ENCODE results near the gene BAIAP2L1.
"Not testable (repeated sequence)": the region's sequence is repeated elsewhere in the genome, so short reads cannot be mapped to it uniquely, and the experiment has no call there.

BAIAP2L1 gene

DNA sequence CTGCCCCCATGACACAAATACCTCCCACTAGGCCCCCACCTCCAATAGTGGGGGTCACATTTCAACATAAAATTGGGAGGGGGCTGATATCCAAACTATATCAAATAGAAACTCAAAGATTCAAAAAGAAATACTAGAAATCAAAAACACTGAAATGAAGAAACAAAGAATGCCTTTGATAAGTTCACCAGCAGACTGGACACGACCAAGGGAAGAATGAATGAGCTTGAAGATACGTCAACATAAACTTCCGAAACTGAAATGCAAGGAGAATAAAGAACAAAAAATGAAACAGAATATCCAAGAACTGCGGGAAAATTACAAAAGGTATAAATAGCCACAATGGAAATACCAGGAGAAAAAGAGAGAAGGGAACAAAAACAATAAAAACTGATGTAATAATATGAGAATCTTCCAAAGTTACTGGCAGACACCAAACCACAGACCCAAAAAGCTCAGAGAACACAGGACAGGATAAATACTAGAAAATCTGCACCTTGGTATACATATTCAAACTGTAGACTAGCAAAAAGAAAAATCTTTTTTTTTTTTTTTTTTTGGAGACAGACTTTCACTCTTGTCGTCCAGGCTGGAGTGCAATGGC, 69.9 kb downstream of the BAIAP2L1 start:
- no peak for TF ChIP-seq ZNF274 (IDR thresholded peaks at IDR 0.05; ENCODE audit: low read depth, low read length)
- no peak overlapping the region for H3K4me3 ChIP-seq (ENCODE audit: low read length)

DNA sequence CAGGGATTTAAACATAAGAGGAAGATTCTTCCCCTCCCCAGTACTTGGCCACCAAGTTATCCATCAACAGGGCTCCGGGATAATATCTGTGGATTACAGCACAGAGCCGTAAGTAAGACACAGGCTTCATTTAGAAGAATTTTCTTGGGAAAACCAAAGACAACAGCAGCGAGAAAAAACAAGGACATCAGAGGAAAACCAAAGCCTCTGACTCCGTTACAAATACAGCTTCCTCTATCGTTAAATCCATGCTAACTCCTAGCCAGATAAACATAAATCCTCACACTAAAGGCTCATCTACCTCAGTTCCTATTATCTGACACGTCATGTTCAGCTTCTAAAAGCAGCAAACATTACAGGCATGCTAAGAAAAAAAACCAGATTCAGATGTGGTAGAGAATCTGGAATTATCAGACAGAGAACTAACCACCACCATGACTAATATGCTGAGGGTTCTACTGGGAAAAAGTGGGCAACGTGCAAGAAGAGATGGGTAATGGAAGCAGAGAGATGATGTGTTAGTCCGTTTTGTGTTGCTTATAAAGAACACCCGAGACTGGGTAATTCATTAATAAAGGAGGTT, 71.0 kb downstream of the BAIAP2L1 start:
- no peak for TF ChIP-seq ZNF274 (IDR thresholded peaks at IDR 0.05; ENCODE audit: low read depth, low read length)
- no peak overlapping the region for H3K4me3 ChIP-seq (ENCODE audit: low read length)

DNA sequence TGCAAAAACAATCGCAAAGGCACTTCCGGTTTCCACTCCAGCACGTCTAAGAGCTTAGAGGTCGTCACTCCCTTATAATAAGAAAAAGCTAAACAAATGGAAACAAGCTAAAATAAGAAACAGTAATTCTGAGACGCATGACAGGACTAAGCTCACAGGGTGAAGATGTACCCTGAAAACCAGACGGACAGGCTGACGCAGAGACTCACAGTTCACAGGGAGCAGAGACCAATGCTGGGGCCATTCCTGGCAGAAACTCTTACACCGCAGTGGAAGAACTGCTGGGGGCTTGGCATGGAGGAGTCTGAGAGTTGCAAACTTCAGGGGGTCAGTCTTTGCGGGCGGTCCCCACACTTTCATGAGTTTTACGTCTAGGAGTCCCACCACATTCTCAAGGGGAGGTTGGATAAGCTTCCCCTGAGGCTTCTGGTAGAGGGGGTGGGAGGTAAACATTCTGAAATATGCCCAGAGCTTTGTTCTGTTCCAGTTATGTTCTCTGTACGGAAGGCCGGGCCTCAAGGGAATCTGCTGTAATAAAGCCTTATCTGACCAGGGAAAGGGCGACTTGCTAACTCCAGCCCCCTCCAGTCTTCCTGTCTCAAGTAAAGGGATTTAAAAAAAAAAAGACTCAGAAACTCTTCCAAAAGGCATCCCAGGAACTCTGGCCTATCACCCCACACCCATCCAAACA, 71.6 kb downstream of the BAIAP2L1 start:
- H3K4me3 ChIP-seq (ENCODE audit: low read length): no peak overlapping the region
- no peak for TF ChIP-seq ZNF274 (IDR thresholded peaks at IDR 0.05; ENCODE audit: low read depth, low read length)

DNA sequence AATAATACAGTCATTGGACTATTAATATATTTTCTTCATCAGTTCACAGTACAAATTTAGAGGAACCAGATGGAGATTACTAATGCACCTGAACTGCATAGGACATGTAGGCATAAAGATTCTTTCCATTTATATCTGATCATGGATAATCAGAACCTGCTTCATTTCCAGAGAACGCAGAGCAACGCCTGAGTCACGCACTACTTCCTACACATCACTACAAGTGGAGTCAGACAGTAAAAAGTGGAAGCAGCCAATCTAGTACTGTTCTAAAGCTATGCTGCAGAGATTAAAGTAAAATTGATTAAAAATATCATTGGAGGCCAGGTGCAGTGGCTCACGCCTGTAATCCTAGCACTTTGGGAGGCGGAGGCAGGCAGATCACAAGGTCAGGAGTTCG, 76.1 kb downstream of the BAIAP2L1 start:
- TF ChIP-seq ZNF274 (IDR thresholded peaks at IDR 0.05; ENCODE audit: low read depth, low read length): no peak
- H3K4me3 ChIP-seq (ENCODE audit: low read length): no peak overlapping the region

DNA sequence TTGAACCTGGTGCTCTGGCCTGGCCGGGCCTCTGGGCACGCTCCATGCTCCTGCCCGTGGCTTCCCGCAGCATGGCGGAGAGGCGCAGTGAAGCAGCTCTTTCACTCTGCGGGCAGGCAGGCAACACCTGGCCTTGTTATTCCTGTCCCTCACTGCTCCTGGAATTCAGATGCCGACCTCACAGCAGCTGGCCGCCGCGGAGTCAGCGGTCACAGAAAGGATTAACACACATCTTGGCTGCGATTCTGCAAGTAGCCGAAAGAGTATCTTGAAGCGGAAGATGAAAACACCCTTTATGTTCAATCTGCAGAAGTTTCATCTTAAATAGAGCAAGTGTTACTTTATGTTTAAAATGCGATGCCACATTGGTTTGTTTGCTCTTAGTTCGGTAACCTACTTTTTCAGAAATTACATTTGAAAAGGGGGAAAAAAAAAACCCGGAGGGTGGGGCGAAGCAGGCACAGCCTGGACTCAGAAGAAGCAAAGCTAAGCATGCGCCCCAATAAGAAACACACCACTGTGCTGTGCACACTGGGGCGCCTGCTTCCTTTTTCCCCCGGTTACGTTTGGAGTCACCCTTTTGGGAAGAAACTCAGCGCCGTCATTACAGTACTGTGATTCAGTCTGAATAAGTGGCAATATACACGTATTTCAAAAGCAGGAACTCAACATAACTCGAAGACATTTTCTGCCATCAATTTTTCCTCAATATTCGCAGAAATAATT, 77.1 kb downstream of the BAIAP2L1 start:
- no peak for TF ChIP-seq ZNF274 (IDR thresholded peaks at IDR 0.05; ENCODE audit: low read depth, low read length)
- no peak overlapping the region for H3K4me3 ChIP-seq (ENCODE audit: low read length)

DNA sequence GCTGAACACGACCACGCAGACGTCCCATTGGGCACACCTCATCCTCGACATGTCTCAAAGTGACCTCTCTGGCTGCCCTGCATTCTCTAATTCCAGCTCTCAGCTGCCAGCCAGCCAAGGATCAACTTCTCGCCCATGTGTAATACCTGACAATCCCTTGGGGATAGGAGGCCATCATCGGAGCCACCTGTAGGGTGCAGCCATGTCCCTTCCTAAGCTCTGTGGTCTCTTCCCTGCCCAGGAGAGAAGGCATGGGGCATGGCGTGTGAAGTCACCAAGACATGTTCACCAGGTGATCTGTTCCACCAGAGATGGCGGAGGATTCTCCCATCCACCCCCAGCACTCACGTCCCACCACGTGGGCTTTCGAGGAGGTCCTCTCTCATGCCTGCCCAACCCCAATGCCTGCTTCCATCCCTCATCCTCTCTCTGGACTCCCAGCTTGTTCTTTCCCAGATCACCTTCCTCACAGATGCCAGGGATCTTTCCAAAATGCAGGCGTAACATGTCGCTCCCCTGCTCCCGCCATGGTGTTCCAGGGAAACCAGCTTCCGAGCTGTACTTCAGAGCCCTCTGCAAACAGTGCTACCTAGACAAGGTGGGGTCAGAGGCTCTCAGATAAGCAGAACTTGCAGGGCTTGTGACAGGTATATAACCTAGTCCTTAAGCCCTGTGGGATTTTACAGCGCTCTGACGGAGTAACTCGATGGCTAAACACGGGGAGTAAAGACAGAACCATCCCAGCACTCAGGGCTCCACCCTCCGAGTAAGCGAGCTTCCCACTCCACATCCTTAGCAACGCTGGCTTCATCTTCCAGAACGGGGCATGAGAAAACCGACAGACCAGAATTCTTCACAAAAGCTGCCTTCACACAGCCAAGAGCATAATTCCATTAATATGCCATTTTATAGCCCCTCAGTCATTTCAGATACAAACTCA, 78.3 kb downstream of the BAIAP2L1 start:
- no peak overlapping the region for H3K4me3 ChIP-seq (ENCODE audit: low read length)
- TF ChIP-seq ZNF274 (IDR thresholded peaks at IDR 0.05; ENCODE audit: low read depth, low read length): no peak

DNA sequence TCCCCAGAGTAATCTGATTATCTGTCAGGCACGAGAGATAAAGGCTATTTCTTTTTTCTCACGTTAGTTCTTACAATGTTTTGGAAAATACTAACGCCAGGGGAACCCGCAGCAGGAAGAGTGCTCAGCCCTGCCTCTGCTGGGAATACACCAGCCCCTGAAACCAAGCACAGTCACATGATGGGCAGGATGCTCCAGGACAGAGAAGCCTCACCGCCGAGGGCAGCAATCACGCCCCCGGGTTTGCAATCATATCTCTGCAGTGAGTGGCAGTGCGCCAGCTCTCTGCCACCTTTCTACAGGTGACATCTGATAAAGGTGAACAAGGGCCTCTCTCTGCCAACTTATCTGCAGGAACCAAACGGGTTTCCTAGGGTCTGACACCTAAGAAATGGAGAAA, 79.6 kb downstream of the BAIAP2L1 start:
- TF ChIP-seq ZNF274 (IDR thresholded peaks at IDR 0.05; ENCODE audit: low read depth, low read length): no peak
- H3K4me3 ChIP-seq (ENCODE audit: low read length): no peak overlapping the region

DNA sequence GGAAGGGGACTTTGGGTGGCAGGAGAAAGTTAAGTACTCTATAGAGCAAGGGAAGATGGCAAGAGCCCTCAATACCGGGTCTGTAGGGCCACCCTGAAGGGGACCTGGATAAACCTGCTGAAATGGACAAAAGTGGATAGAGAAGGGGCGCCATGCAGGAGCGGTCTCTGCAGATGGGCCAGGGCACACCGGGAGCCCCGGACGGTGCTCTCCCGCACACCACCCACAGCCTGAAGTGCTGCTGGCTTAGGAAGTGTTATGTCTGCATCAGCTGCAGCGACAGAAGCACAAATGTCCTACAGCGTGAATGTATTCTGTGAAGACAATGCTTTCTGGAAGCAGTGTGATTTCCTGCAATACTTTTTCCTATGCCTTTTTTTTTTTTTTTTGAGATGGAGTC, 81.7 kb downstream of the BAIAP2L1 start:
- no peak for TF ChIP-seq ZNF274 (IDR thresholded peaks at IDR 0.05; ENCODE audit: low read depth, low read length)
- H3K4me3 ChIP-seq (ENCODE audit: low read length): no peak overlapping the region

DNA sequence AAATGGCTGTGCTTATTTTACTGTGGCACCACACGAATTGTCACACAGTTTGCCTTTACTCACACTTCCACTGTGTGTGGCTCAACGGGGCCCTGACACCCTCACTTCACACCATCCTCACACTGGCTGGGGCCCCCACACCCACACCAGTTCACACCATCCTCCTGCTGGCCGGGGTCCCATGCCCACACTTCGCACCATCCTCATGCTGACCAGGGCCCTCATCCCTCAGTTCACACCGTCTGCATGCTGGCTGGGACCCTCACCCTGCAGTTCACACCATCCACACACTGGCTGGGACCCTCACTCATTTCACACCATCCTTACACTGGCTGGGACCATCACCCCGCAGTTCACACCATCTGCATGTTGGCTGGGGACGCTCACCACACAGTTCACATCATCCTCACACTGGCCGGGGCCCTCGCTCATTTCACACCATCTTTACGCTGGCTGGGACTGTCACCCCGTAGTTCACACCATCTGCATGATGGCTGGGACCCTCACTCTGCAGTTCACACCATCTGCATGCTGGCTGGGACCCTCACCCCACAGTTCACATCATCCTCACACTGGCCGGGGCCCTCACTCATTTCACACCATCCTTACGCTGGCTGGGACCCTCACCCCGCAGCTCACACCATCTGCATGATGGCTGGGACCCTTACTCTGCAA, 83.4 kb downstream of the BAIAP2L1 start:
- TF ChIP-seq ZNF274 (IDR thresholded peaks at IDR 0.05; ENCODE audit: low read depth, low read length): no peak
- H3K4me3 ChIP-seq (ENCODE audit: low read length): no peak overlapping the region

DNA sequence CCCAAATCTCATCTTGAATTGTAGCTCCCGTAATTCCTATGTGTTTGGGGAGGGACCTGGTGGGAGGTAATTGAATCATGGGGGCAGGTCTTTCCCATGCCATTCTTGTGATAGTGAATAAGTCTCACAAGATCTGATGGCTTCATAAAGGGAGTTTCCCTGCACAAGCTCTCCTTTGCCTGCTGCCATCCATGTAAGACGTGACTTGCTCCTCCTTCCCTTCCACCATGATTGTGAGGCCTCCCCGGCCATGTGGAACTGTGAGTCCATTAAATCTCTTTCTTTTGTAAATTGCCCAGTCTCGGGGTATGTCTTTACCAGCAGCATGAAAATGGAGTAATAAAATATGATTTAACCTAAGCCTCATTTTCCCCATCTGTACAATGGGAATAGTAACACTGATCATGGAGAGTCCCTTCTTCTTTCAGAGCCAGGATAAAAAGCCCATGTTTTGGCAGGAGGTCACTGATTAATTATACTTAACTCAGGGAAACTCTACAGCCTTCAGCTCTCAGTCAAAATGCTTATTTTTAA, 84.8 kb downstream of the BAIAP2L1 start:
- not testable (repeated sequence) for H3K4me3 ChIP-seq (ENCODE audit: low read length)

DNA sequence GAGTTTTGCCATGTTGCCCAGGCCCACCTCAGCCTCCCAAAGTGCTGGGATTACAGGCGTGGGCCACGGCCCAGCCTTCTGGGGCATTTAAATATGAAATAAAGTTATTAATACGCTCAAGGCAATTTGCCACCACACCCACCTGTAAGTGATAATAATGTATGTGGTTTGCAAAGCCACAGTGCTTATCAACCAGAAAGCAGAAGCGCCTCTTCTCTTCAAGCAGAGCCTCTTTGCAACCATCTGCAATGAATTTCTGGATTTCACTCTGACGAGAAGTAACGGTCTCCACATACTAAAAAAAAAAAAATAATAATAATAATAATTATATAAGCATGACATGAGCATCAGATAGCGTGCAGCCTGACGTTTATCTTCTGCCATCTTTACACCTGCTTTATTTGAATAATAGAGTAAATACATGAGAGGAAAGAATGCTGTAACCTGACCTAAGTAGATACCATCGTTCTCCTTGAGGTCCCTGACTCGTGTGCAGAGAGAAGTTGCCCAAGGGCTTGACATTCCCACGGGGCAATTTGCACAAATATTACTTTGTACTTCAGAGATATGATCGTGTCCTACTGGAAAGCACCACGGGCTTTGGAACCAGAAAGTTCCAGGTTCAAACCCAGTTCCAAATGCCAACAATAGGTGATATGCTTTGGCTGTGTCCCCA, 85.4 kb downstream of the BAIAP2L1 start:
- TF ChIP-seq ZNF274 (IDR thresholded peaks at IDR 0.05; ENCODE audit: low read depth, low read length): no peak
- no peak overlapping the region for H3K4me3 ChIP-seq (ENCODE audit: low read length)

DNA sequence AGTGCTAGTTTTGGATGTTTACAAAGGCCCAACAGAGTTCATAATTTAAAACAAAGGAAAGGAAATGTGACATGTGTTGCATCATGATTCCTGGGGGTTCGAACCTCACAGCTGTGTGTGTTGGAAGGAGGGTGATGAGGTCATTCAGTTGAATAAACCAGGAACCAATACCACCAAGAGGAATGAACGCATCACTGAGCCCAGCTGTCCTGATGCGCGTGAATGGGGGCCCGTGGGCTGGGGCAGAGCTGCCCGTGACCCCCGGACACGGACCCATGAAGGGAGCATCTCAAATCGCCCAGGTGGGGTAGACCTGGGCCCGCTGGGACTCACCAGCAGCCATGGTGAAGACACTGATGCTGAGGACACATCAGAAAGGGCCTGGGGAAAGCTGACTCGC, 86.4 kb downstream of the BAIAP2L1 start:
- no peak for TF ChIP-seq ZNF274 (IDR thresholded peaks at IDR 0.05; ENCODE audit: low read depth, low read length)
- H3K4me3 ChIP-seq (ENCODE audit: low read length): no peak overlapping the region

DNA sequence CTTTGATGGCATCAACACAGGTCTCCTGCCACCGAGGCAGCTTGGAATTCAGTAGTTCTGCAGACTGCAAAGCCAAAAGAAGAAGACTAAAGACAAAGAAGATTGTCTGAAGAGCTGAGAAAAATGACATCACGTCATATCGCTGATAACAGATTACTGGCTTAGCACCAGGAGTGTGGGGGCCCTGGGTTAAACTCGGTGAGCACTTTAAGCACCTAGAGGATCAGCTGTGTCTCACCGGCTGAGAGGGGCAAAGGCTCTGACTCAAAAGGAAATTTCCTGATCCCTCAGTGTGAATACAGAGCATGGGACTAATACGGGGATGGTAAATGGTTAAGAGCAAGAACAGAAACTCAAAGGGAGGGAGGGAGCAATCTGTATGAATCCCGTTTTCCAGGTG, 88.7 kb downstream of the BAIAP2L1 start:
- no peak for TF ChIP-seq ZNF274 (IDR thresholded peaks at IDR 0.05; ENCODE audit: low read depth, low read length)
- no peak overlapping the region for H3K4me3 ChIP-seq (ENCODE audit: low read length)

All from GM08714 (cell line).